H7 (cell line): Measurements from ENCODE around the gene EFNA5. TPM values are rescaled to one million over a fixed set of nuclear protein-coding genes. Genes with fewer than 3 reads are reported as not detected.

ENCODE experiments used
- DNase-seq: peaks from one replicate; pipeline ENCODE4 v3.0.0; 2012
- H3K27me3 ChIP-seq: 2 replicates; pipeline ENCODE4 v1.6.0; 2011; ENCODE audit warnings: mild to moderate bottlenecking, low read length; ENCODE audit not compliant: control insufficient read depth, insufficient read depth
- H3K36me3 ChIP-seq: replicated peaks from 2 replicates; pipeline ENCODE4 v1.5.1; 2011; ENCODE audit warnings: low read length; ENCODE audit not compliant: control insufficient read depth, insufficient read depth
- H3K4me3 ChIP-seq: 2 replicates; pipeline ENCODE4 v1.5.1; 2011; ENCODE audit warnings: low read depth, mild to moderate bottlenecking, control low read depth, low read length, moderate library complexity; ENCODE audit not compliant: insufficient read depth
- total RNA-seq: library from RNA; depleted of rRNA; stranded (reverse); fragments of >200 nt; shearing (Covaris generic); gene quantifications from 2 replicates; pipeline ENCODE4 v1.2.3, GENCODE V29; 2014

Gene EFNA5
- total RNA-seq, 1 experiment from 2014 or later = 5.3 TPM

DNA sequence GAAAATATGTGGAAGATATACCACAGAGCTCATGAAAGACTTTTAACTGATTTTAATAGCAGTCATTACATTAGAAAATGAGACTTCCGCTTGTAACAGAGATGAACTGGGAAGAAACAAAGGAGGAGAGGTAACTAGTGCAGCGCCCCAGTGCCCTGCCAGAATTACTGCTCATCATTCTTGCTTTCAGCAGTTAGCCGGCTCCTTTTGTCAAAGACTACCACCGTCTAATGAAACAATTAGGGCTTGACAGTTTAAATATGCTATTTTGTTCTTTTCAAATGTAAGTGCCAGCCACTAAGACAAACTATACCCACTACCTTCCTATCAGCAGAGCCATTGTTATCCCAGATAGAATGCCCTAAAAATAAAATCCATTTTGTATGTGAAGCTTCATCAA is 328.4 kb downstream of the EFNA5 start:
- no peak overlapping the region for H3K4me3 ChIP-seq
- DNase-seq = no peak

DNA sequence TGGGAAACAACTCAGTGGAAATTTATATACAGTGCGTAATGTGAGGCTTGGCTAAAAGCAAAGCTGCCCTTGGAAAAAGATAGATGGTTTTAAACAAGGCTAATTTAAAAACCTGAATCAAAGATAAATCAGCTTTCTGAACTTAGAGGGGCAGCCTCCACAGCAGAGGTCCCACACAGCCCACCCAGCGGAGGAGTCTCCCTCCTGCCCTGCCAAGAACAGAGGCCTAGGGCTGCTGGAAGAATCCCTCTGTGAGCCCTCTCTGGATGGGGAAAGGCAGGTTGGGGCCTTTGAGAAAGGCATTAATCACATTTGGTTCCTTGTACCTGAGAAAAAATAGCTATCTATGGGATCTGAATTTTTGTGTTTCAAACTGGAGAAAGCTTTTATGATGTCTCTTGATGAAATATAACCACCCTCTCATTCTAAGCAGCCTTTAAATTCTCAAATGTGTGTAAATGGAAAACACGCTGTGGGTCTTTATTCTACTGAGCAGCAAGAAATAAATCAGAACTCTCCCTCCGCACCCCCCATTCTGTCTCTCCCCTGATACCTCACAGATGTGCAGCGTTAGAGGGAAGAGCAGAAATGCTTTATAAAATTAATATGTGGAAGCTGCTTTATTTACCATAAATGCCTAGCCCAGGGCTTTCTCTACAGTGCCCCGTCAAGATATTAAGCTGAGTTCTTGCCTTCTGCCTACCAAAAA is 329.2 kb downstream of the EFNA5 start:
- H3K27me3 ChIP-seq = no peaks in the 10 kb centered on the region; the same call in 1 of the 2 replicates
- H3K36me3 ChIP-seq = no peaks in the 10 kb centered on the region
- H3K4me3 ChIP-seq = no peak overlapping the region
- DNase-seq = no peak

More for the DNA sequence above, 328.4 kb downstream of the EFNA5 start:
- Histone ChIP-seq H3K27me3 (no peaks in the 10 kb centered on the region), H3K36me3 (no peaks in the 10 kb centered on the region)

DNA sequence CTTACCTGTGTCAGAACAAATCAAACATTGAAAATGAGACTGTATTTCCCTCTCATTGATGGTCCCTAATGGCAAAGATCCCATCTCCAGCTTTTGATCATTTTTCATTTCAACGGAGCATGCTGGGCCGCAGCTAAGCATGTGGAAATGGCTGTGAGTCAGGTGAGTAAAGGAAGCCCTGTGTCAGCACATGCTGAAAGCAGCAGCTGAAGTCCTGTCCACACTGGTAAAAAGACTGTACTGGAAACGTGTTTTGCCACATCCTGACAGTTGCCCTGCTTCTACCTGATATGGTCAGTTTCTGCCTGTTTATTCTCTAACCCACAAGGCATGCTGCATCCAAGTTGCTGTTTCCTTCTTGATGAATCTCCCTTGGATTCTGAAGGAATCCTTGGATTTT is 330.1 kb downstream of the EFNA5 start:
- H3K27me3 ChIP-seq = no peaks in the 10 kb centered on the region; the same call in 1 of the 2 replicates
- no peak for DNase-seq
- H3K4me3 ChIP-seq = no peak overlapping the region
- H3K36me3 ChIP-seq = no peaks in the 10 kb centered on the region

DNA sequence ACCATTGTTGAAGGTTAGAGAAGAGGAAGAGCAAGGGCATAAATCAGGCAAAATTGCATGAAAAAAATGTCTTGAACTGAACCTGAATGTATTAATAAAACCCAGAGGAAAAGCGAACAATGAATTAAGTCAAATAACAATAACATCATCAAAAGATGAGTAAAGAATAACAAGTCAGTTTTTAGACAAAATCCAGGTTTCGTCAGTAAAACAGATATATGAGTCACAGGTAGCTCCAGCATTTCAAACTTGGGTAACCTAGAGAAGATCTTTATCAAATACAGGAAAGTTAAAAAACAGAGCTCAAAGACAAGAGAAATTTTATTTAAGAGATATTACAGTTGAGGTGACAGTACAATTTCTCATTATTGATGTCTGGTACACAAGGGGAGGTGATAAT is 332.4 kb downstream of the EFNA5 start:
- no peaks in the 10 kb centered on the region; the same call in 1 of the 2 replicates for H3K27me3 ChIP-seq
- no peak overlapping the region for H3K4me3 ChIP-seq
- no peaks in the 10 kb centered on the region for H3K36me3 ChIP-seq
- no peak for DNase-seq

DNA sequence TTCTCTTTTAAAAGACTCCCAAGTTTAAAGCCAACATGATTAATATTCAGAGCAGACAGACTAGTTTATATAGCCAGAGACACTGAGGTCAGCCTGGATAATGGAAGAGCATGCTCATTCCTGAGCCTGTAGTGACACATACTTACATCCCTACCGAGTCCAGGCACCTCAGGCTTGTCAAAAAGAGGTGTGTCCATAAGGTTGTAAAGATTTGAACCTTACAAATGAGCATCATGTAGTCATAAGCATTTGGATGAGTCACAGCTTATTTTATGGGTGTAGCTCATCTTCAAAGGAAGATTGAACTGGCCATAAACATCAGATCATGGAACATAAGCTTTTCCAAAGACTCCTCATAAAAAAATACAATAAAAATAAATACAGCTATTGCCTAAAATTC is 333.5 kb downstream of the EFNA5 start:
- H3K4me3 ChIP-seq = no peak overlapping the region
- DNase-seq = no peak
- no peaks in the 10 kb centered on the region for H3K36me3 ChIP-seq
- H3K27me3 ChIP-seq = no peaks in the 10 kb centered on the region; the same call in 1 of the 2 replicates

DNA sequence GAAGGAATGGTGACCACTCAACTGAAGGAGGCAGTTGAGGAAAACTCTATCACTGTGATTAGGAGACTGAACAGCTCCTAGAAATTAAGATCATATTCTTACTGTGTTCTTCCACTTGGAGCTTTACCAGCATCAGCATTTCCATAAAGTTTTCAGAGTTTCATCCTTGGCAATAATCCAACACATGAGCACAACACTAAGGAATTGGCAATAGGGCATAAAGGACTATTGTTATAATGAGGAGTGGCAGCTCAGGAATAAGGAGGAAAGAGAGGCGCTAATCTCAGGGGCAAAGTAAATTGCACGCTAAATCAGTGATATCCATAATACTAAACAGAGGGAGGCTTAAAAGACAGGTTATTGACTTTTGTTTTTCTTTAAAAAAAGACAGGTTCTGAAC is 338.9 kb downstream of the EFNA5 start:
- H3K4me3 ChIP-seq = no peak overlapping the region
- no peaks in the 10 kb centered on the region; the same call in 1 of the 2 replicates for H3K27me3 ChIP-seq
- DNase-seq = no peak
- no peaks in the 10 kb centered on the region for H3K36me3 ChIP-seq

DNA sequence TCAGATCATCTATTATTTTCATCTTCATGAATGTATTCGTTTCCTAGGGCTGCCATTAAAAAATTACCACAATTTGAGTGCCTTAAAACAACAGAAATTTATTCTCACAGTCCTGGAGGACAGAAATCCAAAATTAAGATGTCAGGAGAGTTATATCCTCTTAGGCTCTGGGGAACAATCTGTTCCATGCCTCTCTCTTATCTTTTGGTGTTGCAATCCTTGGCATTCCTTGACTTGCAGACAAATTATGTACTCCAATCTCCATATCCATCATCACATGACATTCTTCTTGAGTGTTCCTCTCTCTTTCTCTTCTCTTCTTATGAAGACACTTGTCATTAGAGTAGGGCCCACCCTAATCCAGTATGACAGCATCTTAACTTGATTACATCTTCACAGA is 339.4 kb downstream of the EFNA5 start:
- no peak for DNase-seq
- H3K4me3 ChIP-seq = no peak overlapping the region
- H3K27me3 ChIP-seq = no peaks in the 10 kb centered on the region
- no peaks in the 10 kb centered on the region for H3K36me3 ChIP-seq

DNA sequence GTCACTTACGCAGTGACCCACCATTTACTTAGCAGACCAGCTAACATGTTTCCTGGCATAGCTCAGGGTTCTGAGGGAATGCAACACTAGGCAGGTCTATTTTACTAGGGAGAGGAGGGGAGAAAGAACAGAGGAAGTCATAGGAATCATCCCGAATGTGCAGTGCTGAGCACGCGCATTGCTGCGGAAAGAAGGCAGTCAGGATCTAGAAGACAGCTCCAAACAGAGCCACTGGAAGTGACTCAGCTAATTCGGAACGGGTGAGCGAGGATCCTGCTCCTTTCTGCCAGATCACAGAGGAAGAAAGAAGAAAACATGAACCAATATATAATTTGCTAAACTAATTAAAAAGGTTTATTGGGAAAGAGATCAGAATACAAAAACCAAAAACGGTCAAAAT is 339.8 kb downstream of the EFNA5 start:
- DNase-seq = no peak
- Histone ChIP-seq H3K4me3 (no peak overlapping the region), H3K36me3 (no peaks in the 10 kb centered on the region), H3K27me3 (no peaks in the 10 kb centered on the region)

DNA sequence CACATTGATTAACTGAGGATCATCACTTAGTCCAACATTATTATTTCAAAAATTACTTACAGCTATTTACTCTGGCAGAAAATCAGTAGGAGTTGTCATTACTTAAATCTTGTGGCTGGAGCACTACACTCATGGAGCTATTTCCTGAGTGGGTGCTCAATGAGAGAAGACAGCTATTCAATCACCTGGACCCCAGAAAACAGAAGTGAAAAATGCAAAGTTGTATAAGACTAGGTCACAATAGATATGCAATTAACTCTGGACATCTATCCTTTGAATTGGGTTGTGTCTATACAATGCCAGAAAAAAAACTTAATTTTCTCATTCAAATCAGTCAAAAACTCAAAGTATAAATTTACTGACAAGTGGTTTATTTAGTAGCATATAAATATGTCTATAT is 340.9 kb downstream of the EFNA5 start:
- Histone ChIP-seq H3K27me3 (no peaks in the 10 kb centered on the region), H3K4me3 (no peak overlapping the region), H3K36me3 (no peaks in the 10 kb centered on the region)
- no peak for DNase-seq
